ENCODE results near the gene TMEM41B.
"Not testable (repeated sequence)": the region's sequence is repeated elsewhere in the genome, so short reads cannot be mapped to it uniquely, and the experiment has no call there.

TMEM41B gene

GRCh38 chr11:9258279-9258678 lies 56.1 kb downstream of the TMEM41B start:
- DNase-seq, result not testable (repeated sequence)

- DNase-seq, result no peak
These were observed 60.0 kb downstream of the TMEM41B start for GRCh38 chr11:9254416-9254815.

DNA sequence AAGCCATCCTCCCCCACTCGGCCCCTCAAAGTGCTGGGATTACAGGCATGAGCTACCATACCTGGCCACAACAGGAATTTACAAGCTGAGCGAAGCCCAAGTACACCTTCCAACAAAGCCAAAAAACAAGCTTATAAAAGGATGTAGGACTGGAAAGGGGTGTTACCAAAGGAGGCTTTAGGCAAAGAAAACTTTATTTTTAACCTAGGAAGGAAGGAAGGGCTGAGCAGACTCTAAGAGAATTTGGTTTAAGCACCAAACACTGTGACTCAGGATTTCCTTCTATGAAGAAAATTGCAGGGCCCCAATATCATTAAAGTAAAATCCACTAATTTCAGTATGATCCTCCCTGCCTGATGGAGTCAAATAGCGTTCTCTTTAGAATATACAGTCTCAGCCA lies 61.3 kb downstream of the TMEM41B start:
- no peak for DNase-seq

- no peak for DNase-seq
These were observed 63.1 kb downstream of the TMEM41B start for GRCh38 chr11:9251311-9251710.

DNA sequence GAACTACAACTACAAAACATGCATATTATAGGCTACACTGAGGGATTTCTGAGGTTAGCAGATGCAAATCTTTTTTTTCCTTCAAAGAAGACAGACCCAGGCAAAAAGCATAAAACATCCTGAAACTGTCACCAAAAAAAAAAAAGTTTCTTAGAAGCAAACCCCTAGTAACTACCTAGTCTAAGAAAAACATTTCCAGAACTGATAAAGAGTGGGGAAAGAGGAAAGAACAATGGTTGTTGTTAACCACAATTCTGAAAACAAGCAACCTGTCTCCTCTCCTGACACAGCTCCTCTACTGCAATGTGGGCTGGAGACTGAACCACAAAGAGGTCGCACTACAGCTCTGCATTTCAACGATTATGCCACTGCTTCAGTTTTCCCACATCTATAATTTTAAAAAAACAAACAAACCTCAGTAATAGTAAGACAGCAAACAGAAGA lies 64.2 kb downstream of the TMEM41B start:
- no peak for DNase-seq

DNA sequence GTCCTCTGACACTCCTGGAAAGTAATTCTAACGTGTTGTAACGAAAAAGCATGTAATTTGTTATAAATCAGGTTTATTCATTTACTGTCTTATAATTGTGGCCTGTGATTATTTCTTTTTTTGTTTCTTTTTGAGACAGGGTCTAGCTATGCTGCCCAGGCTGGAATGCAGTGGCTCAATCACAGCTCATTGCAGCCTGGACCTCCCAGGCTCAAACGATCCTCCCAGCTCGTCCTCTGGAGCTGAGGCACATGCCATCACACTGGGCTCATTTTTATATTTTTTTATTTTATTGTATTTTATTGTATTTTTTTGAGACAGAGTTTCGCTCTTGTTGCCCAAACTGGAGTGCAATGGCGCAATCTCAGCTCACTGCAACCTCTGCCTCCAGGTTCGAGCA lies 65.1 kb downstream of the TMEM41B start:
- no peak for DNase-seq

- no peak for DNase-seq
These were observed 66.5 kb downstream of the TMEM41B start for GRCh38 chr11:9247863-9248262.

DNA sequence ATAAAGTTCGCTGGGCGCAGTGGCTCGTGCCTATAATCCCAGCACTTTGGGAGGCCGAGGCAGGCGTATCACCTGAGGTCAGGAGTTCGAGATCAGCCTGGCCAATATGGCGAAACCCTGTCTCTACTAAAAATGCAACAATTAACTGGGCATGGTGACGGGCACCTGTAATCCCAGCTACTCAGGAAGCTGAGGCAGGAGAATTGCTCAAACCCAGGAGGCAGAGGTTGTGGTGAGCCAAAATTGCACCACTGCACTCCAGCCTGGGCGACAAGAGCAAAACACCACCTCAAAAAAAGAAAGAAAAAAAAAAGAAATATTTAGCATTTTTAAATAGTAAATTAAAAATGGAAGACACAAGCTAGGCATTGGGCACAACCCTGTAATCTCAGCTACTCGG lies 78.2 kb downstream of the TMEM41B start:
- not testable (repeated sequence) for DNase-seq

DNA sequence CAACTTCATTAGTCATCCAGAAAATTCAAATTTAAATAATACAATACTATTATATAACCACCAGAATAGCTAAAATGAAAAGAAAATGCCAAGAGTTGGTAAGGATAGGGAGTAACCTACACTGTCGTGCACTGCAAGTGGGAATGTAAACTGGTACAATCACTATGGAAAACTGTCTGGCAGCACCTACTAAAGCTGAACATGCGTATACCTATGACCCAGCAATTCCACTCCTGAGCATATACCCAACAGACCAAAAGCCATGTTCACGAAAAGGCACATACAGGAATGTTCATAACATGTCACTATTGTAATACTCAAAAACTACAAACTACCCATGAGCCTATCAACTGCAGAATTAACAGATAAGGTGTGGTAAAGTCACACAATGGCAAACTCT lies 81.9 kb downstream of the TMEM41B start:
- no peak for DNase-seq

GRCh38 chr11:9231848-9232177 lies 82.6 kb downstream of the TMEM41B start:
- DNase-seq, result no peak
